HS-5 (cell line): Measurements from ENCODE around the gene ZDHHC24.

Source experiments
- DNase-seq: peaks from one replicate; pipeline ENCODE4 v3.0.0-alpha.2; 2012; ENCODE audit warnings: low read depth

The ZDHHC24 gene

DNA sequence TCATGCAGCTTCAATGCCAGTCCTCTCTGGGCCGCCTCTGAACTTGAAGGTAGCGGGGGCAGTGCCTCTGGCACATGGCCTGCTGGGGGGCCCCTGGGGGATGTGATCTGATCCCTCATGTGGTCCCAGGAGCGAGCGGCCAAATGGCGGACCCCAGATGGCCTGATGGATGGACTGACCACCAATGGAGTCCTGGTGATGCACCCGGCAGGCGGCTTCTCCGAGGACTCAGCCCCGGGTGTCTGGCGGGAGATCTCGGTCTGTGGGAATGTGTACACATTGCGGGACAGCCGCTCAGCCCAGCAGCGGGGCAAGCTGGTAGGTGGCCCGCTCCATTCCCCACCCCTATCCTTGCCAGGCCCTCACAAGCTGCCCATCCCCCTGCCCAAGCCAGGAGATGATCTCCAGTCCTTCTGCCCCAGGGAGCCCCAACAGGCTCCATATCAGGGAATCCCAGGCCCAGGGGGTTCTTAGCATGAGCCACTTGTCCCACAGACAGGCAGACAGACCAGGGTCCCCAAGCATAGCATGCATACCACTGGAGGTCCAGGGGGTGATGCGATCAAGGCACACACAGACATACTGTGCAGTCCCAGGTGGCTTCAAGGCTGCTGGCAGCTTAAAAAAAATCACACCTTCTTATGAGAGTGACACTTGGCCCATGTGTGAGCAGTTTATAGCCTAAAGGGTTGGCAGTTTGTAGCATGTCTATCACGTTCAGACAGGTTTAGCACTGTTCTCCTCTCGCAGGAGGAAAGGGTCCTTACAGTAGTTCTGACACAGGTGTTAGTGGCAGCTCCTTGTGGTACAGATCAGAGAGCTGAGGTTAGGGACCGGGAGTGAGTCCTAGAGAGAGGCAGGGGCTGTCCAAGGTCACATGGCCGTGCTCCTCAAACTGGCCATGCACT lies 72.0 kb downstream of the ZDHHC24 start:
- no peak for DNase-seq

DNA sequence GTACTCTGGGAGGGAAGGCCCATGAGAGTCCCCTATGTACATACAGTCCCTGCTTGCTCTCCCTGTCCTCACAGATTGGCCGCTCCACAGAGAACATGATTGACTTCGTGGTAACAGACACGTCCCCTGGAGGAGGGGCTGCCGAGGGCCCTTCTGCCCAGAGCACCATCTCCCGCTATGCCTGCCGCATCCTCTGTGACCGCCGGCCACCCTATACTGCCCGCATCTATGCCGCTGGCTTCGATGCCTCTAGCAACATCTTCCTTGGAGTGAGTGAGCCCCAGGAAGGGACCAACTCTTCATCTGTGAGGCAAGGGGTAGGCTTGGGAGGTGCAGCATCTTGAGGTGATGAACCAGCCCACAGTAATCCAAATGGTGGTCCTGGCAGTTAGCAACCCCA lies 72.7 kb downstream of the ZDHHC24 start:
- DNase-seq = no peak

DNA sequence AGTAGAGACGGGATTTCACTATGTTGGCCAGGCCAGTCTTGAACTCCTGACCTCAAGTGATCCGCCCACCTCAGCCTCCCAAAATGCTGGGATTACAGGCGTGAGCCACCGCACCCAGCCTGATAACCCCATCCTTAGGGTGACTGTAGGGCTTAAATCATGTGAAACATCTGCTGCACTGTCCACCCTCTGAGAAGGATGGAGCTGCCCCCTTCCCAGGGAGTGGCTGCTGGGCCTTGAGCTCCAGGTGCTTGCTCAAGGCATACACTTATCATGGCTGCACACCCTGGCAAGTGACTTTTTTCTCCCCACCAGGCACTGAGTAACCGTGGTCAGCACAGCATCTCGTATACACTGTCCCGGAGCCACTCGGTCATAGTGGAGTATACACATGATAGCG lies 73.8 kb downstream of the ZDHHC24 start:
- DNase-seq = no peak

DNA sequence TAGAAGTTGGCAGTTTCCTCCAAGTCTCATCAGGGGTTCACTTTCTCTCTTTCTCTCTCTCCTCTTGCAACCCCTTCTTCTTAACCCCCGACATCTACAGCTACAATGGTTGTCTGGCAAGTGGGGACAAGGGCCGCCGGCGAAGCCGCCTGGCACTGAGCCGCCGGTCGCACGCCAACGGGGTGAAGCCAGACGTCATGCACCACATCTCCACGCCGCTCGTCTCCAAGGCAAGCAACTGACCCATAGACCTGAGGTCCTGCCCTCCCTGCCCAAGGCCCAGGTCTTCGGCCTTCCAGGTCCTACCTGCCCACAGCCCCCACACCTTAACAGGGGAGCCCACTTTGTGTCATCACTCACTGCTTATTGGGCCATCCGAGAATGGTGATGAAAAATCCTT lies 74.7 kb downstream of the ZDHHC24 start:
- no peak for DNase-seq
